AG09309 (cell line): ENCODE data around the gene AAK1.

Source experiments
- DNase-seq: peaks from one replicate; pipeline ENCODE4 v3.0.0-alpha.2; 2010; ENCODE audit warnings: low read depth
- H3K4me3 ChIP-seq: 2 replicates; pipeline ENCODE4 v1.5.1; 2011; ENCODE audit warnings: mild to moderate bottlenecking, low read depth, low read length, moderate library complexity; ENCODE audit not compliant: control insufficient read depth
- TF ChIP-seq, protein P1 (sequence below): IDR thresholded peaks from 2 replicates; pipeline ENCODE4 v1.5.1; 2011; ENCODE audit warnings: mild to moderate bottlenecking, low read depth, low read length, inconsistent platforms; ENCODE audit not compliant: insufficient read depth, control insufficient read depth; ENCODE audit errors: missing control alignments

The AAK1 gene

DNA sequence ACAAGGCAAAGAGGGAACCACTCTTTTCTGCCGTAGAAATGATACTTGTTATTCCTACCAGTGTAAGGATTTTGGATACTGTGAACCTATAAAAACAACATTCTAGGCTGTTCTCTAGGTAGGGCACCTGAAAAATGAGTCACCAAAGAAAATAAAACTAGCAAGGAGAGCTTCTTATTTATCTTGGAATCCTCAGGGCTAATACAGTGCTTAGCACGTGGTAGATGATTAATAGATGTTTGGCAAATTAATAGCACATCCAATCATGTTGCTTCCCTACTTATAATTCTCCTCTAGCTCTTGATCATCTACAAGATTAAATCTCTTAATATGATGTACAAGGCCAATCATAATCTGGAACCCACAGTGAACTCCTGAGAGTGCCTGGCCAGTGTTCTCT lies 73.1 kb downstream of the AAK1 start:
- no peak overlapping the region for H3K4me3 ChIP-seq
- TF ChIP-seq, protein P1, sequence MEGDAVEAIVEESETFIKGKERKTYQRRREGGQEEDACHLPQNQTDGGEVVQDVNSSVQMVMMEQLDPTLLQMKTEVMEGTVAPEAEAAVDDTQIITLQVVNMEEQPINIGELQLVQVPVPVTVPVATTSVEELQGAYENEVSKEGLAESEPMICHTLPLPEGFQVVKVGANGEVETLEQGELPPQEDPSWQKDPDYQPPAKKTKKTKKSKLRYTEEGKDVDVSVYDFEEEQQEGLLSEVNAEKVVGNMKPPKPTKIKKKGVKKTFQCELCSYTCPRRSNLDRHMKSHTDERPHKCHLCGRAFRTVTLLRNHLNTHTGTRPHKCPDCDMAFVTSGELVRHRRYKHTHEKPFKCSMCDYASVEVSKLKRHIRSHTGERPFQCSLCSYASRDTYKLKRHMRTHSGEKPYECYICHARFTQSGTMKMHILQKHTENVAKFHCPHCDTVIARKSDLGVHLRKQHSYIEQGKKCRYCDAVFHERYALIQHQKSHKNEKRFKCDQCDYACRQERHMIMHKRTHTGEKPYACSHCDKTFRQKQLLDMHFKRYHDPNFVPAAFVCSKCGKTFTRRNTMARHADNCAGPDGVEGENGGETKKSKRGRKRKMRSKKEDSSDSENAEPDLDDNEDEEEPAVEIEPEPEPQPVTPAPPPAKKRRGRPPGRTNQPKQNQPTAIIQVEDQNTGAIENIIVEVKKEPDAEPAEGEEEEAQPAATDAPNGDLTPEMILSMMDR: no peak
- DNase-seq: no peak

DNA sequence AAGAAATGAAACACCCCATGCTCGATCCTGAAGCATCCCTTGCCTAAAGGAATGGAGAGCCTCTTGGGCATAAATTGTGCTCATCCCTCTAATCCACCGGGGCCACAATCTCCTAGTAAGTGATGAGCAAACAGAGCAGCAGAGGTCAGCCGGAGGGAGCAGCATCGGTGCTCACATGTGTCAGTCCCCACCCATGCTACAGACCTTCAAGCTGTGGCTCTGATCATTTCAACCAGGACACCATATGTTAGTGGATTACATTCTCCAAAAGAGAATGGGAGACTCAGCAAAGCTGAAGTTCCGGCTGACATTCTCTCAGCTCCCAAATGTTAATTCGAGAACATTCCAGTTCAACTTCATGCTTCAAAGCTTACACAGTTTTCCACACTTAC lies 75.6 kb downstream of the AAK1 start:
- DNase-seq: no peak
- H3K4me3 ChIP-seq: no peak overlapping the region
- TF ChIP-seq, protein P1: no peak

DNA sequence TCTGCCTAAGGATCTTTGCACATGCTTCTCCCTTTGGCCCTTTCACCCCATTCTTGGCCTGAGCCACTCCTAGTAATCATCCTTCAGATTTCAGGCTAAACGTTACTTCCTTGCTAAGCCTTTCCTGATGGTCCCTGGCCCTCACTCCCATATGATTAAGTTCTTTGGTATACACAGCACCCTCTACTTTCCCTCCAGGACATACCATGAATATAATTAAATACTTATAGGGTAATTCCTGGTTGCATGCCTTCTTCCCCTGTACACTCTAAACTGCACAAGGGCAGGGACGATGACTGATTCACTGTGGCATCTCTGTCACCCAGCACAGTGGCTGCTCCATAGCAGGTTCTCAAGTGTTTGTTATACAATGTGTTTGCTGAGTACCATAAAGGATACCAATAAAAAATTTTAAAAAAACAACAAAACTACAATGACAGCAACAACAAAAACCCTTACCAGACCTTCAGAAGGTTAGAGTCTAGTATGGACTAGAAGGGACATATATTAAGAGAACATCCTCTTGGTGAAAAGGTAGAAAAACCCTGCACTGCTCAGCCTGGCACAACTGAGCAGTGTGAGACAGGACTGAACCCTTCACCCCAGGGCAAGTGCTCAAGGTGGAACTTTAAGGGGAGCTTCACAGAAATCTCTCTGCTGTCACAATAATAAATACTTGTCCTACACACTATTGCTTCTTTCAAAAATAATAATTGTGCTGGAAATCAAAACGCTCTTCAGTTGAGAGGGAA lies 76.2 kb downstream of the AAK1 start:
- TF ChIP-seq, protein P1: no peak
- no peak for DNase-seq
- no peak overlapping the region for H3K4me3 ChIP-seq

DNA sequence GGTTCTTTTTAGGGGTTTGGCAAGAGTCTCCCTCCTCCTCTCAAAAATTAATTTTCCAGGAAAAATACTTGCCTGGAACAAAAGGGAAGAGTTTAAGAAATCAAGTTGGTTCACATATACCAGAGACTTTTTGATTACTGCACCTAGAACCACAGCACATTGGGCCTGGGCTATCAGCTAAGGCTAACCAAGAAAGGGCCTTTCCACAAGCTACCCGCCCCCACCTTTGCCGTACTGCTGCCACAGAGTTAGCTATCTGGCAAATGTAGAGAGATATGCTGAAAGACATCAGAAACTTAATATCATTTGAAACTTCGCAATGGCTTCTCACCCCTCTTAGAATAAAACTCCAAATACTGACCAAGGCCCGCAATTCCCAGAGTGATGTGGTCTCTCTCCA lies 76.9 kb downstream of the AAK1 start:
- DNase-seq: no peak
- H3K4me3 ChIP-seq: no peak overlapping the region
- TF ChIP-seq, protein P1: no peak

DNA sequence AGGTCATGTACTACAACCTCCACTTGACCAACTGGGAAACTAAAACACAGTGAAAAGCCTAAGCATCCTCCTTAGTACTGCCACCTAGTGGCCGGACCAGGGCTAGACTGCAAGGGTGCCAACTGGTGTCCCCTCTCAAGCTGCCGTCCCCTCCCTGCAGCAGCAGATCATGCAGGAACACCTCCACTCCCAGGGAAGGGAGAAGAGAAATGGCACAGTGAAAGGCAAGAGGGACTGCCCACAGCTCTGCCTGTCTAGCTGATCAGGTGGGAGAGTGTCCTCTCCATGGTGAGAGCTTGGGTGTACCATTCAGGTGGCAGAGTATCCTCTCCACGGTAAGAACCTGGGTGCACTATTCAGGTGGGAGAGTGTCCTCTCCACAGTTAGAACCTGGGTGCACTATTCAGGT lies 78.1 kb downstream of the AAK1 start:
- DNase-seq: no peak
- no peak overlapping the region for H3K4me3 ChIP-seq
- TF ChIP-seq, protein P1: peak; percentile 70

DNA sequence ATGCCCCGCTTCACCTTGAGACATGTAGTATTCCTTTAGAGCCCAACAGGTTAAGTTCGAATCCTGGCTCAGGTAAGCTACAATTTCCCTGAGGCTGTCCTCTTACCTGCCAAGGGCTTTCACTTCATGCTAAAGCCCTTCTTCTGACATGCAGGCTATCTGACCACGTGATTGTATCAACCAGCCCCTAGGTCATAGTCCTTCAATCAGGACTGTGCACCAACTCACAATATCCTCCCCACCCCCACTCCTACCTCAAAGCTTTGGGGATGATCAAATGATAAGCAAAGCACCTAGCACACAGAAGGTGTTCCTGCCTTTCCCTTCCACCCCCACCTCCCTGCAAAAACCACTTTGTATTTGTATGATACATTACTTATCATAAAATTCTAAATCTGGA lies 78.9 kb downstream of the AAK1 start:
- H3K4me3 ChIP-seq: no peak overlapping the region
- DNase-seq: no peak
- TF ChIP-seq, protein P1: no peak
